HFF-Myc (cell line): Measurements from ENCODE around the gene KCNQ1.

ENCODE experiments used
- DNase-seq: peaks from one replicate; pipeline ENCODE4 v3.0.0-alpha.2; 2011; ENCODE audit warnings: low read depth; ENCODE audit errors: extremely low read depth
- H3K4me3 ChIP-seq: replicated peaks from 2 replicates; pipeline ENCODE4 v1.5.1; 2011; ENCODE audit warnings: low read depth, mild to moderate bottlenecking, control low read depth, low read length
- CTCF ChIP-seq: IDR thresholded peaks from 2 replicates; pipeline ENCODE4 v1.5.1; 2012; ENCODE audit warnings: mild to moderate bottlenecking, low read depth, low read length, control low read depth; ENCODE audit errors: missing control alignments

The KCNQ1 gene

GRCh38 chr11:2707736-2708135, 262.9 kb downstream of the KCNQ1 start:
- TF ChIP-seq CTCF, result no peak
- no peak overlapping the region for H3K4me3 ChIP-seq
- DNase-seq, result no peak

GRCh38 chr11:2708151-2708581, 263.4 kb downstream of the KCNQ1 start:
- no peak for TF ChIP-seq CTCF
- H3K4me3 ChIP-seq, result no peak overlapping the region
- DNase-seq, result no peak

GRCh38 chr11:2708757-2709281, 264.0 kb downstream of the KCNQ1 start:
- peak; percentile 24 for DNase-seq
- TF ChIP-seq CTCF, result no peak
- no peak overlapping the region for H3K4me3 ChIP-seq

GRCh38 chr11:2709429-2709828, 264.6 kb downstream of the KCNQ1 start:
- no peak overlapping the region for H3K4me3 ChIP-seq
- DNase-seq, result no peak
- no peak for TF ChIP-seq CTCF

GRCh38 chr11:2711161-2711560, 266.4 kb downstream of the KCNQ1 start:
- no peak for DNase-seq
- no peak for TF ChIP-seq CTCF
- H3K4me3 ChIP-seq, result no peak overlapping the region

- no peak overlapping the region for H3K4me3 ChIP-seq
- DNase-seq, result no peak
- no peak for TF ChIP-seq CTCF
Observed at GRCh38 chr11:2713094-2713493, 268.3 kb downstream of the KCNQ1 start.
